ENCODE measurements around the gene LXN.

- no peak for TF ChIP-seq POLR2A (IDR thresholded peaks at IDR 0.05; ENCODE audit: low read depth, low read length)
- TF ChIP-seq POLR2AphosphoS5 (IDR thresholded peaks at IDR 0.05; ENCODE audit: low read depth, low read length): no peak
- TF ChIP-seq TAF1 (IDR thresholded peaks at IDR 0.05; ENCODE audit: borderline replicate concordance, low read depth, low read length): no peak
Observed at GRCh38 chr3:158713094-158713499, 40.6 kb upstream of the LXN start.

Measured in GM12892 (cell line).